HCT116 (cell line): Measurements from ENCODE around the gene TRIP10. TPM values are rescaled to one million over a fixed set of nuclear protein-coding genes. Genes with fewer than 3 reads are reported as not detected.

ENCODE experiments used
- ATAC-seq: fragments of 200-7000 bp; cut with Tn5 transposase; 2 replicates; pipeline ENCODE4 v1.9.1; 2020; ENCODE audit warnings: mild to moderate bottlenecking, moderate library complexity
- BruUV-seq: library from RNA; stranded (reverse); fragments of 400-500 nt; replicated peaks from 2 replicates; lab custom pipeline; 2021; lab: Mats Ljungman, UMichigan
- CTCF ChIA-PET: fragments of 300-600 bp; sonication (Branson Sonifier 250); formaldehyde crosslinking; loops from one replicate; lab custom pipeline; 2021; ENCODE audit warnings: antibody characterized with exemption; lab: Charles Lee
- POLR2A ChIA-PET: fragments of 300-600, 350-600 bp; sonication (Branson Sonifier 250); formaldehyde crosslinking; loops from one replicate; lab custom pipeline; 2021; ENCODE audit warnings: antibody characterized with exemption; lab: Charles Lee
- RAD21 ChIA-PET, 2 experiments: fragments of 300-600 bp; sonication (Branson Sonifier 250); formaldehyde crosslinking; loops; one replicate each; lab custom pipeline; 2023; ENCODE audit warnings: low total read pairs in 2 of 2; ENCODE audit not compliant: uncharacterized antibody in 2 of 2, unreplicated experiment in 2 of 2, low non-redundant PET in 1 of 2; lab: Charles Lee
- DNase-seq: peaks from one replicate; pipeline ENCODE4 v3.0.0-alpha.2; 2010; ENCODE audit warnings: low read depth, low spot score
- H2AFZ ChIP-seq: fragments of 200-600 bp; shearing (Covaris generic), sonication (generic); 2 replicates; pipeline ENCODE4 v1.6.1; 2017; ENCODE audit warnings: low read depth, mixed run types, mixed read lengths, antibody characterized with exemption, low read length; ENCODE audit not compliant: poor library complexity, severe bottlenecking
- H3K27ac ChIP-seq: 2 replicates; pipeline ENCODE4 v1.5.1; 2012; ENCODE audit warnings: low read depth, low read length
- H3K27me3 ChIP-seq: fragments of 200-600 bp; sonication (generic); 2 replicates; pipeline ENCODE4 v1.6.1; 2016; ENCODE audit warnings: mixed run types, low read length, mixed read lengths; ENCODE audit not compliant: insufficient read depth
- H3K36me3 ChIP-seq, 2 experiments: fragments of 200-500 bp in 1 of 2; fragments of 200-600 bp in 1 of 2; sonication (Bioruptor generic) in 1 of 2; sonication (generic) in 1 of 2; 2 replicates each; pipeline versions ENCODE4 v1.5.1 to v1.6.1; 2014 to 2016; ENCODE audit warnings: low read length in 2 of 2, inconsistent platforms in 1 of 2, mixed read lengths in 1 of 2, mixed run types in 1 of 2; ENCODE audit not compliant: insufficient read depth in 2 of 2, control insufficient read depth in 1 of 2
- H3K4me1 ChIP-seq, 2 experiments: fragments of 200-600 bp in 1 of 2; sonication (generic) in 1 of 2; 2 replicates each; pipeline versions ENCODE4 v1.5.1 to v1.6.1; 2012 to 2017; ENCODE audit warnings: low read length in 2 of 2, inconsistent platforms in 1 of 2, mild to moderate bottlenecking in 1 of 2, mixed read lengths in 1 of 2, mixed run types in 1 of 2, moderate library complexity in 1 of 2; ENCODE audit not compliant: insufficient read depth in 2 of 2, control insufficient read depth in 1 of 2
- H3K4me2 ChIP-seq: fragments of 200-600 bp; sonication (generic); 2 replicates; pipeline ENCODE4 v1.6.1; 2017; ENCODE audit warnings: mixed run types, low read length, mixed read lengths
- H3K4me3 ChIP-seq, 2 experiments: fragments of 200-600 bp in 1 of 2; sonication (generic) in 1 of 2; replicated peaks in 1 of 2; 2 replicates each; pipeline ENCODE4 v1.5.1; 2011 to 2016; ENCODE audit warnings: low read length in 2 of 2, control low read depth in 1 of 2, low read depth in 1 of 2, mild to moderate bottlenecking in 1 of 2, mixed read lengths in 1 of 2, mixed run types in 1 of 2
- H3K79me2 ChIP-seq: fragments of 200-600 bp; sonication (generic); 2 replicates; pipeline ENCODE4 v1.6.1; 2017; ENCODE audit warnings: mild to moderate bottlenecking, mixed run types, low read length, moderate library complexity, mixed read lengths; ENCODE audit not compliant: insufficient read depth
- H3K9ac ChIP-seq: fragments of 200-600 bp; sonication (generic); 2 replicates; pipeline ENCODE4 v1.6.1; 2016; ENCODE audit warnings: low read length, mixed read lengths
- H3K9me2 ChIP-seq: fragments of 200-600 bp; sonication (generic), shearing (Covaris generic); 2 replicates; pipeline ENCODE4 v1.6.1; 2017; ENCODE audit warnings: mixed run types, mild to moderate bottlenecking, moderate library complexity; ENCODE audit not compliant: insufficient read depth
- H3K9me3 ChIP-seq, 2 experiments: fragments of 200-500 bp in 1 of 2; fragments of 200-600 bp in 1 of 2; sonication (Bioruptor generic) in 1 of 2; sonication (generic) in 1 of 2; 2 replicates each; pipeline ENCODE4 v1.6.1; 2014 to 2017; ENCODE audit warnings: low read length in 2 of 2, mixed read lengths in 2 of 2, inconsistent platforms in 1 of 2, low read depth in 1 of 2, mild to moderate bottlenecking in 1 of 2, mixed run types in 1 of 2, moderate library complexity in 1 of 2; ENCODE audit not compliant: control insufficient read depth in 1 of 2, insufficient read depth in 1 of 2
- H4K20me1 ChIP-seq: fragments of 200-600 bp; sonication (generic), shearing (Covaris generic); 2 replicates; pipeline ENCODE4 v1.6.1; 2017; ENCODE audit warnings: mixed run types, mild to moderate bottlenecking, moderate library complexity; ENCODE audit not compliant: insufficient read depth
- CTCF ChIP-seq, 3 experiments: fragments of 200-600 bp in 1 of 3; sonication (generic) in 1 of 3; IDR thresholded peaks in 2 of 3; conservative IDR thresholded peaks in 1 of 3; 2 replicates each; pipeline ENCODE4 v1.5.1; 2012 to 2017; ENCODE audit warnings: low read depth in 2 of 3, low read length in 2 of 3, antibody characterized with exemption in 1 of 3, borderline replicate concordance in 1 of 3, control low read depth in 1 of 3, mild to moderate bottlenecking in 1 of 3, mixed read lengths in 1 of 3, mixed run types in 1 of 3, moderate library complexity in 1 of 3; ENCODE audit not compliant: insufficient read depth in 1 of 3
- EZH2phosphoT487 ChIP-seq: fragments of 200-600 bp; IDR thresholded peaks from 2 replicates; pipeline ENCODE4 v1.6.1; 2018; ENCODE audit warnings: antibody characterized with exemption, borderline replicate concordance
- JUND ChIP-seq: IDR thresholded peaks from 2 replicates; pipeline ENCODE4 v1.6.1; 2012
- RAD21 ChIP-seq: IDR thresholded peaks from 2 replicates; pipeline ENCODE4 v1.6.1; 2012; ENCODE audit warnings: low read depth, mild to moderate bottlenecking
- SP1 ChIP-seq: IDR thresholded peaks from 2 replicates; pipeline ENCODE4 v1.6.1; 2012; ENCODE audit warnings: low read depth
- SRF ChIP-seq: IDR thresholded peaks from 2 replicates; pipeline ENCODE4 v1.6.1; 2012; ENCODE audit warnings: low read depth
- YY1 ChIP-seq: IDR thresholded peaks from 2 replicates; pipeline ENCODE4 v1.6.1; 2011; ENCODE audit warnings: low read length, low read depth, moderate library complexity, mild to moderate bottlenecking; ENCODE audit not compliant: insufficient replicate concordance; ENCODE audit errors: extremely low read depth
- ZBTB33 ChIP-seq: IDR thresholded peaks from 2 replicates; pipeline ENCODE4 v1.6.1; 2011; ENCODE audit warnings: mild to moderate bottlenecking, low read length, moderate library complexity; ENCODE audit not compliant: insufficient replicate concordance; ENCODE audit errors: extremely low read depth
- intact Hi-C: fragments of 100-400 bp; cut with micrococcal nuclease; formaldehyde crosslinking; loops from 2 replicates; pipeline ENCODE4 v1.10.0; 2022
- total RNA-seq: library from RNA; stranded (reverse); gene quantifications from one replicate; pipeline ENCODE4 v1.2.1, GENCODE V29; 2021; ENCODE audit not compliant: unreplicated experiment

The TRIP10 gene
- total RNA-seq, 1 experiment from 2014 or later = 111 TPM

GRCh38 chr19:6693056-6693471 is 46.4 kb upstream of the TRIP10 start:
- ATAC-seq (peak; percentile 52), DNase-seq (no peak)
- ChIA-PET RAD21 (no interaction called here), POLR2A (no interaction called here), CTCF (no interaction called here)
- BruUV-seq = no TSS peak
- no peak overlapping the region for H3K4me2 ChIP-seq
- H3K4me3 ChIP-seq = no peak overlapping the region
- H3K9me3 ChIP-seq = no peaks in the 10 kb centered on the region
- no peak overlapping the region for H3K9ac ChIP-seq
- intact Hi-C loops = no loop called here
- no peak overlapping the region for H3K27ac ChIP-seq
- TF ChIP-seq SP1 (peak; percentile 28; the same call in 1 of the 2 replicates), ZBTB33 (no peak)
- H2AFZ ChIP-seq = no peak overlapping the region
- no peaks in the 10 kb centered on the region for H3K9me2 ChIP-seq
- H4K20me1 ChIP-seq = no peaks in the 10 kb centered on the region
- H3K27me3 ChIP-seq = no peaks in the 10 kb centered on the region
- no peaks in the 10 kb centered on the region for H3K79me2 ChIP-seq
- H3K4me1 ChIP-seq = peaks cover 5 to 22% of the 10 kb centered on the region in 2 experiments
- H3K36me3 ChIP-seq = no peaks in the 10 kb centered on the region

- no TSS peak for BruUV-seq
- Histone ChIP-seq H3K9me3 (no peaks in the 10 kb centered on the region), H3K9ac (no peak overlapping the region), H3K79me2 (no peaks in the 10 kb centered on the region), H3K36me3 (no peaks in the 10 kb centered on the region), H3K27ac (no peak overlapping the region), H3K9me2 (no peaks in the 10 kb centered on the region), H3K4me2 (no peak overlapping the region), H3K4me3 (no peak overlapping the region), H2AFZ (no peak overlapping the region), H4K20me1 (no peaks in the 10 kb centered on the region), H3K27me3 (no peaks in the 10 kb centered on the region), H3K4me1 (peaks cover 5 to 20% of the 10 kb centered on the region in 2 experiments)
- ATAC-seq (peak; percentile 46), DNase-seq (no peak)
- ChIA-PET POLR2A (no interaction called here), RAD21 (no interaction called here), CTCF (no interaction called here)
- TF ChIP-seq SRF = no peak
- no peak for TF ChIP-seq SP1
- no peak for TF ChIP-seq JUND
- TF ChIP-seq CTCF (IDR thresholded peaks at IDR 0.05 in 2 of 3, conservative IDR thresholded peaks at IDR 0.05 in 1 of 3; ENCODE audit: borderline replicate concordance in 1 of 3, insufficient read depth in 1 of 3, low read depth in 2 of 3, low read length in 2 of 3) = no peak
- no peak for TF ChIP-seq EZH2phosphoT487
- TF ChIP-seq YY1 = no peak
- TF ChIP-seq RAD21 = no peak
- intact Hi-C loops = no loop called here
Observed at GRCh38 chr19:6693681-6694080, 45.8 kb upstream of the TRIP10 start.
